ENCODE results near the gene RNF150. TPM values are rescaled to one million over a fixed set of nuclear protein-coding genes. Genes with fewer than 3 reads are reported as not detected.

Gene RNF150
- polyA plus RNA-seq, 1 donor from 2014 or later: 15.3 TPM

DNA sequence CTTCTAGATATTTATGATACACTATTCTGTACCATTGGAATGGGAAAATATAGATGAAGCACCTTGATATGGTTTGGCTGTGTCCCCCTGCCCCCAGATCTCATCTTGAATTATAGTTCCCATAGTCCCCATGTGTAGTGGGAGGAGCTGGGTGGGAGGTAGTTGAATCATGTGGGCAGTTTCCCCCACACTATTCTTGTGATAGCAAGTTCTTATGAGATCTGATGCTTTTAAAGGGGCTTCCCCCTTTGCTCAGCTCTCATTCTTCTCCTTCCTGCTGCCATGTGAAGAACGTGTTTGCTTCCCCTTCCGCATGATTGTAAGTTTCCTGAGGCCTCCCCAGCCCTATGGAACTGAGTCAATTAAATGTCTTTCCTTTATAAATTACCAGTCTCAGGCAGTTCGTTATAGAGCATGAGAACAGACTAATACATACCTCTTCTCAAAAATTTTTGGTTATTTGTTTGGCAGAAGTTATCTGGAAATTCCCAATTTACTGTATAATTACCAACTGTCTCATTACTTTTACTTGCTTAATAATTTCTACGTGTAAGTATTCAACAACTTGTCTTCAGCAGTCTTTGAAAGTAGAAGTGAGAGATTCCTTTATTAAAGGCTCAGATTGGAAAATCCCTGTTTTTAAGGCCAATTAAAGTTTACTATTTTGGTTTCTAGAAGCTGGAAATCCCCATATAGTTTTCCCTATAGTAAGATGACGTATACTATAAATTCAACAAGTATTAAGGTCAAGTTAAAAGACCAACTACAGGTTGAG lies 152.7 kb downstream of the RNF150 start:
- Histone ChIP-seq H3K4me2 (ENCODE audit: low read length) (no peak overlapping the region), H3F3A (ENCODE audit: insufficient read depth, low read length, poor library complexity, severe bottlenecking) (no peaks in the 10 kb centered on the region), H3K9me3 (ENCODE audit: low read length) (no peaks in the 10 kb centered on the region), H3K36me3 (ENCODE audit: insufficient read depth, low read length) (no peaks in the 10 kb centered on the region), H2AFZ (ENCODE audit: low read depth, low read length) (no peak overlapping the region), H3K9ac (ENCODE audit: low read length) (no peak overlapping the region), H3K79me2 (replicated peaks; ENCODE audit: insufficient read depth, low read length) (no peaks in the 10 kb centered on the region), H4K20me1 (ENCODE audit: insufficient read depth) (no peaks in the 10 kb centered on the region), H3K27me3 (ENCODE audit: insufficient read depth, low read depth, low read length) (no peaks in the 10 kb centered on the region), H3K27ac (ENCODE audit: low read length) (no peak overlapping the region), H3K4me3 (ENCODE audit: low read length) (no peak overlapping the region), H3K9me2 (ENCODE audit: insufficient read depth, low read length) (no peaks in the 10 kb centered on the region)
- no peak for TF ChIP-seq TAF1 (IDR thresholded peaks at IDR 0.05; ENCODE audit: low read depth)
- TF ChIP-seq EP300 (conservative IDR thresholded peaks at IDR 0.05; ENCODE audit: poor library complexity, severe bottlenecking): no peak
- no peak for TF ChIP-seq RAD21 (conservative IDR thresholded peaks at IDR 0.05)
- TF ChIP-seq POLR2AphosphoS5 (IDR thresholded peaks at IDR 0.05): no peak
- no peak for TF ChIP-seq SMC3 (conservative IDR thresholded peaks at IDR 0.05; ENCODE audit: poor library complexity)
- no peak for TF ChIP-seq CTCF (IDR thresholded peaks at IDR 0.05; ENCODE audit: poor library complexity, severe bottlenecking)

- Histone ChIP-seq H3K27me3 (ENCODE audit: insufficient read depth, low read depth, low read length) (no peaks in the 10 kb centered on the region), H3K9me2 (ENCODE audit: insufficient read depth, low read length) (no peaks in the 10 kb centered on the region), H3K9me3 (ENCODE audit: low read length) (no peaks in the 10 kb centered on the region), H3K27ac (ENCODE audit: low read length) (no peak overlapping the region), H4K20me1 (ENCODE audit: insufficient read depth) (no peaks in the 10 kb centered on the region), H3F3A (ENCODE audit: insufficient read depth, low read length, poor library complexity, severe bottlenecking) (no peaks in the 10 kb centered on the region), H2AFZ (ENCODE audit: low read depth, low read length) (no peak overlapping the region), H3K4me3 (ENCODE audit: low read length) (no peak overlapping the region), H3K4me2 (ENCODE audit: low read length) (no peak overlapping the region), H3K79me2 (replicated peaks; ENCODE audit: insufficient read depth, low read length) (no peaks in the 10 kb centered on the region), H3K36me3 (ENCODE audit: insufficient read depth, low read length) (no peaks in the 10 kb centered on the region), H3K9ac (ENCODE audit: low read length) (no peak overlapping the region)
- no peak for TF ChIP-seq TAF1 (IDR thresholded peaks at IDR 0.05; ENCODE audit: low read depth)
- no peak for TF ChIP-seq RAD21 (conservative IDR thresholded peaks at IDR 0.05)
- TF ChIP-seq MXI1 (conservative IDR thresholded peaks at IDR 0.05; ENCODE audit: poor library complexity, severe bottlenecking): no peak
- no peak for TF ChIP-seq EZH2 (IDR thresholded peaks at IDR 0.05; ENCODE audit: borderline replicate concordance, insufficient read depth, low read length, poor library complexity, severe bottlenecking)
Measured at GRCh38 chr4:140976768-140977167, 156.5 kb downstream of the RNF150 start.

- Histone ChIP-seq H3K4me3 (ENCODE audit: low read length) (no peak overlapping the region), H2AFZ (ENCODE audit: low read depth, low read length) (no peak overlapping the region), H3K27ac (ENCODE audit: low read length) (no peak overlapping the region), H3K36me3 (ENCODE audit: insufficient read depth, low read length) (no peaks in the 10 kb centered on the region), H3K4me2 (ENCODE audit: low read length) (no peak overlapping the region), H3K79me2 (replicated peaks; ENCODE audit: insufficient read depth, low read length) (no peaks in the 10 kb centered on the region), H3K27me3 (ENCODE audit: insufficient read depth, low read depth, low read length) (no peaks in the 10 kb centered on the region), H3F3A (ENCODE audit: insufficient read depth, low read length, poor library complexity, severe bottlenecking) (no peaks in the 10 kb centered on the region), H3K9ac (ENCODE audit: low read length) (no peak overlapping the region), H3K9me3 (ENCODE audit: low read length) (no peaks in the 10 kb centered on the region), H4K20me1 (ENCODE audit: insufficient read depth) (no peaks in the 10 kb centered on the region), H3K9me2 (ENCODE audit: insufficient read depth, low read length) (no peaks in the 10 kb centered on the region)
- TF ChIP-seq, protein P1, sequence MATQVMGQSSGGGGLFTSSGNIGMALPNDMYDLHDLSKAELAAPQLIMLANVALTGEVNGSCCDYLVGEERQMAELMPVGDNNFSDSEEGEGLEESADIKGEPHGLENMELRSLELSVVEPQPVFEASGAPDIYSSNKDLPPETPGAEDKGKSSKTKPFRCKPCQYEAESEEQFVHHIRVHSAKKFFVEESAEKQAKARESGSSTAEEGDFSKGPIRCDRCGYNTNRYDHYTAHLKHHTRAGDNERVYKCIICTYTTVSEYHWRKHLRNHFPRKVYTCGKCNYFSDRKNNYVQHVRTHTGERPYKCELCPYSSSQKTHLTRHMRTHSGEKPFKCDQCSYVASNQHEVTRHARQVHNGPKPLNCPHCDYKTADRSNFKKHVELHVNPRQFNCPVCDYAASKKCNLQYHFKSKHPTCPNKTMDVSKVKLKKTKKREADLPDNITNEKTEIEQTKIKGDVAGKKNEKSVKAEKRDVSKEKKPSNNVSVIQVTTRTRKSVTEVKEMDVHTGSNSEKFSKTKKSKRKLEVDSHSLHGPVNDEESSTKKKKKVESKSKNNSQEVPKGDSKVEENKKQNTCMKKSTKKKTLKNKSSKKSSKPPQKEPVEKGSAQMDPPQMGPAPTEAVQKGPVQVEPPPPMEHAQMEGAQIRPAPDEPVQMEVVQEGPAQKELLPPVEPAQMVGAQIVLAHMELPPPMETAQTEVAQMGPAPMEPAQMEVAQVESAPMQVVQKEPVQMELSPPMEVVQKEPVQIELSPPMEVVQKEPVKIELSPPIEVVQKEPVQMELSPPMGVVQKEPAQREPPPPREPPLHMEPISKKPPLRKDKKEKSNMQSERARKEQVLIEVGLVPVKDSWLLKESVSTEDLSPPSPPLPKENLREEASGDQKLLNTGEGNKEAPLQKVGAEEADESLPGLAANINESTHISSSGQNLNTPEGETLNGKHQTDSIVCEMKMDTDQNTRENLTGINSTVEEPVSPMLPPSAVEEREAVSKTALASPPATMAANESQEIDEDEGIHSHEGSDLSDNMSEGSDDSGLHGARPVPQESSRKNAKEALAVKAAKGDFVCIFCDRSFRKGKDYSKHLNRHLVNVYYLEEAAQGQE (IDR thresholded peaks at IDR 0.05; ENCODE audit: borderline replicate concordance): no peak
- TF ChIP-seq TAF1 (IDR thresholded peaks at IDR 0.05; ENCODE audit: low read depth): no peak
- TF ChIP-seq EZH2 (IDR thresholded peaks at IDR 0.05; ENCODE audit: borderline replicate concordance, insufficient read depth, low read length, poor library complexity, severe bottlenecking): no peak
- no peak for TF ChIP-seq SMC3 (conservative IDR thresholded peaks at IDR 0.05; ENCODE audit: poor library complexity)
- no peak for TF ChIP-seq EP300 (conservative IDR thresholded peaks at IDR 0.05; ENCODE audit: poor library complexity, severe bottlenecking)
- no peak for TF ChIP-seq RAD21 (conservative IDR thresholded peaks at IDR 0.05)
- peak; percentile 20 for TF ChIP-seq POLR2AphosphoS5 (IDR thresholded peaks at IDR 0.05)
- no peak for TF ChIP-seq MXI1 (conservative IDR thresholded peaks at IDR 0.05; ENCODE audit: poor library complexity, severe bottlenecking)
- no peak for TF ChIP-seq CTCF (IDR thresholded peaks at IDR 0.05; ENCODE audit: poor library complexity, severe bottlenecking)
Measured at GRCh38 chr4:140971077-140971792, 162.0 kb downstream of the RNF150 start.

Measured in neural cell (in vitro differentiated cells).